HEK293T (cell line): ENCODE data around the gene PPP5C.

Experiments
- ARNT ChIP-seq: fragments of 450-650 bp; IDR thresholded peaks from 2 replicates; pipeline ENCODE4 v1.6.1; 2017; ENCODE audit warnings: mild to moderate bottlenecking
- BHLHE40 ChIP-seq: fragments of 450-650 bp; IDR thresholded peaks from 2 replicates; pipeline ENCODE4 v1.6.1; 2016; ENCODE audit warnings: mild to moderate bottlenecking, moderate library complexity, borderline replicate concordance
- CTBP1 ChIP-seq: fragments of 450-650 bp; IDR thresholded peaks from 2 replicates; pipeline ENCODE4 v1.6.1; 2016; ENCODE audit warnings: borderline replicate concordance
- ELF4 ChIP-seq: fragments of 450-650 bp; IDR thresholded peaks from 2 replicates; pipeline ENCODE4 v1.6.1; 2017; ENCODE audit warnings: antibody characterized with exemption
- FOXK2 ChIP-seq: fragments of 450-650 bp; IDR thresholded peaks from 2 replicates; pipeline ENCODE4 v1.6.1; 2016; ENCODE audit warnings: mild to moderate bottlenecking
- FOXM1 ChIP-seq: fragments of 450-650 bp; IDR thresholded peaks from 2 replicates; pipeline ENCODE4 v1.6.1; 2017; ENCODE audit warnings: mild to moderate bottlenecking, borderline replicate concordance
- HDGF ChIP-seq: fragments of 450-650 bp; IDR thresholded peaks from 2 replicates; pipeline ENCODE4 v1.6.1; 2017; ENCODE audit warnings: antibody characterized with exemption, borderline replicate concordance
- L3MBTL2 ChIP-seq: fragments of 450-650 bp; conservative IDR thresholded peaks from 2 replicates; pipeline ENCODE4 v1.6.1; 2016; ENCODE audit warnings: mild to moderate bottlenecking
- PKNOX1 ChIP-seq: fragments of 450-650 bp; IDR thresholded peaks from 2 replicates; pipeline ENCODE4 v1.6.1; 2016
- SP1 ChIP-seq: fragments of 450-650 bp; IDR thresholded peaks from 2 replicates; pipeline ENCODE4 v1.6.1; 2017
- SUZ12 ChIP-seq: fragments of 450-650 bp; IDR thresholded peaks from 2 replicates; pipeline ENCODE4 v1.6.1; 2016; ENCODE audit warnings: mild to moderate bottlenecking
- TARDBP ChIP-seq: fragments of 450-650 bp; IDR thresholded peaks from 2 replicates; pipeline ENCODE4 v1.6.1; 2016
- ZNF384 ChIP-seq: fragments of 450-650 bp; IDR thresholded peaks from 2 replicates; pipeline ENCODE4 v1.6.1; 2016

GRCh38 chr19:46407856-46408663 is 61.2 kb downstream of the PPP5C start:
- no peak for TF ChIP-seq BHLHE40
- no peak for TF ChIP-seq FOXK2
- TF ChIP-seq ELF4: no peak
- no peak for TF ChIP-seq ZNF384
- no peak for TF ChIP-seq FOXM1
- no peak for TF ChIP-seq SP1
- TF ChIP-seq TARDBP: no peak
- TF ChIP-seq PKNOX1: no peak
- no peak for TF ChIP-seq ARNT
- no peak for TF ChIP-seq SUZ12
- TF ChIP-seq CTBP1: no peak
- no peak for TF ChIP-seq L3MBTL2
- no peak for TF ChIP-seq HDGF
